Renal pelvis (tissue), 4 donors: ENCODE data around the gene RBMS3. TPM values are rescaled to one million over a fixed set of nuclear protein-coding genes. Genes with fewer than 3 reads are reported as not detected.
"Not testable (repeated sequence)": the region's sequence is repeated elsewhere in the genome, so short reads cannot be mapped to it uniquely, and the experiment has no call there.

ENCODE experiments used
- DNase-seq: peaks from one replicate; pipeline ENCODE4 v3.0.0-alpha.2; 2013
- polyA plus RNA-seq, 3 donors: library from polyadenylated mRNA; unstranded; fragments of 120-200 nt; gene quantifications; one replicate each; pipeline ENCODE4 v1.2.1, GENCODE V29; 2013; ENCODE audit not compliant: insufficient read length in 3 of 3

RBMS3 gene
- polyA plus RNA-seq, 3 donors: 10.2 to 13.1 (median 11.6) TPM

DNA sequence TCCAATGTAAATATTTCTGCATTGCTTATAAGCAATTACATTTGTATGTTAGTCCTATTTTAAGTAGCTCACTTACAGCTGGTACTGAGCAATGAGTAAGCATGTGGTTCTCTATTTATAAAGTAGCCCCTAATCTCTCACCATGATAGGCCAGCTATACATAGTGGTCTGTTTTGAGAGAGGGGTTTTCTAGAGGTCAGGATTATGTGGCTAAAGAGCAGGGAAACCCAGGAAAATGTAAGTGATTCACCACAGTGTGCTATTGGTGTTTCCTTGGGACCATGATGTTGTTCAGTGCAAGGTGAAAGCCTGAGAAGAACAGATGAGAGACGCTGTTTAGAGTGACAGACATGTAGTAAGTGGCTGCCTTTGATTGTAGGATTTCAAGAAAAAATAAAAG, 26.4 kb downstream of the RBMS3 start:
- DNase-seq: no peak

DNA sequence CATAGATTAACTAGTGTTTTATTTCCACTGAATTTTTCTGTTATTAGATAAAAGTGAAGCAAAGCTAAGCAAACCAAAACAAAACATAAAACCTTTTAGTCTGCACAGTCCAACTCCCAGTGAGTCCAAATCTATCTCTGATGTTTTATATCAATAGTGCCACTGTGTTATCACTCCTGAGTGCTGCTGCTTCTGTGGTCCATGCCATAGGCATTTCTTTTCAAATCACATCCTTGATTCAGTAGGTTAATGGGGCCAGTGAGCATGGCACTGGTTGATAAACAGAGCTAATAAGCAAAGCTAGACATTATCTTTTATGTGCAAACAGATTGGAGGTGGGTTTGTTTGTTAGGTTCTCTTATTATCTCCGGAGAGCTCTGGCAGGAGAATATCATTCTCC, 30.0 kb downstream of the RBMS3 start:
- DNase-seq: no peak

DNA sequence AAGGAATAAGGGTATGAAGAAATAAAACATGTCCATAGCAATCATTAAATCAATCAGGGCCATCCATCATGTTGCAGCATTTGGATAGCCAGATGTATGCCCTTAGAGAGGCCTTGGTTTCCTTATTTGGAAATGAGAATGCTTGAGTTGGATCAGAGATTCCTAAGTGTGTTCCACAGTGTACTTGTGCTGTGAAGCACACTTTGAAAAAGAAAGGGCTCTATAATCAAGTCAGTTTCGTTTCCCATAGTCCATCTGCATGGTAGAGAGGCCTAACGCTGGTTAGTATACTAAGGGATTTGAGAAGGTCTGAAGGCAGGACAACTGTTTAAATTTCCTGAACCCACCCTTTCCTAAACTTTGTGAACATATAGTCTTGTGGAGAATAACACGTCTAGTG, 30.9 kb downstream of the RBMS3 start:
- no peak for DNase-seq

DNA sequence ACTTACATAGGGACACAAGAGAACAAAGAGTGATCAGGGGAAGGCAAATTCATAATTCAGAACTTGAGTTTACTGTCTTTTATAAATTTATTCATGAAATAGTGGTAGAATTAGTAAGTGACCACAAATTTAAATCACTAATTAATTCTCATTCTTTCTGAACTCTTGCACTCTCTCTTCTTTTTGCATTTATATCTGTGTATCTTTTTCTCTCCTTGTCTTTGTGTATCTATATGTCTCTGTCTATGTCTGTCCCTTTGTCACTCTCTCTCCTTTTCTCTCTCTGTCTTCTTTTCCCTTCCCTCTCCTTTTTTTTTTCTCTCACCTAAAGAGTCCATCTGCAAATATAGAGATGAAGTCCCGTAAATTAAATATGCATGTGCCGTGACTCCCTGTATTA, 31.5 kb downstream of the RBMS3 start:
- no peak for DNase-seq

DNA sequence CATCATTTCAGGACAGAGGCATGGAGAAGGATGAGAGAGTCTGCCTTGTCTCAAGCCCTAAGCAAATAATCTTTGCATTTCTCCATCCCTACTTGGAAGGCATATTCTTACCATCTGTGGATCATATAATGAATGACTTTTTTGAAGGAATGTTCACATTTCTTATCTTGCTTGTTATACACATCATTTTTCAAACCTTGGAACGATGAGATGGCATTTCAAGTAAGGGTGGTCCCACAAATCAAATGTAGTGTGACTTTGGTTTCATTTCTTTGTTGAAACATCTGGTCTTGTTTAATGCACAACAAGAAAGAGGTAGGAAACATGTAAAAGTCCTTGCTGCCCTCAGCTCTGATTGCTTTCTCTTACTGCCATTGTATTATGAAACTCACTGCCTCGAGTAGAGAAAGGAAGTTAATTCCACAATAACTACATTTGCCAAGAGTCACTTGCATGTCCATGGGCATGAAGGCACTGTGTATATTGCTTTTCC, 32.1 kb downstream of the RBMS3 start:
- DNase-seq: no peak

DNA sequence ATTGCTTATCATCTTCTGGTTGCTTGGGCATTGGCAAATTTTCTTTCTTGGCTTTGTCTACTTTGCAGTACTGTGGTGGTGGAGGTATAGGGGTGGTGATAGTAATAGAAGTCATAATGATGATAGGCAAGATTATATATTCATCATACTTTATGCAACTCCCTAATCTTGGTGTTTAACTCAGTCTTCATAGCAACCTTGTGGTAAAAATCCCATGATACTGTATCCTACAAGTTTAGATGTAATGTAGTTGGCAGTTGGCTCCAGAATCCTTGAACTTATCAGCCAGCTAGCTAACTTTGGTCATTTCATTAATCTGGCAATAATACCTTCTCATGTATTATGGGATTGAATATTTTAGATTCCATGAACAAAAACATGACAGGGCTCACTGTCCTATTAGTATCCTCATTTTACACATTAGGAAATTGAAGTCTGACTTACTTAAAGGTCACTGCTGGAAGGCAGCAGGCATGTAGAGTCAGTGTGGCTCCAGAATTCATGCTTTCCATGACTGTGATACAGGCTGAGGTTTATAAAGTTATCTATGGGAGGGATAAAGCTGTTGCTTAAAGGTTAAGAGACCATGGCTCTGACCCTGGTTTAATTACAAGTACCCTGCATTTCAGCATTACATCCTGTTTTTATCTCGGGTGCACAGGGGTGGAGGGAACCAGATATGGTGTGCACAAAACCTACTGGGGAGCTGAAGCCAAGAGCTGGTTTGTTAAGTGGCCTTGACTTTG, 33.3 kb downstream of the RBMS3 start:
- DNase-seq: no peak

DNA sequence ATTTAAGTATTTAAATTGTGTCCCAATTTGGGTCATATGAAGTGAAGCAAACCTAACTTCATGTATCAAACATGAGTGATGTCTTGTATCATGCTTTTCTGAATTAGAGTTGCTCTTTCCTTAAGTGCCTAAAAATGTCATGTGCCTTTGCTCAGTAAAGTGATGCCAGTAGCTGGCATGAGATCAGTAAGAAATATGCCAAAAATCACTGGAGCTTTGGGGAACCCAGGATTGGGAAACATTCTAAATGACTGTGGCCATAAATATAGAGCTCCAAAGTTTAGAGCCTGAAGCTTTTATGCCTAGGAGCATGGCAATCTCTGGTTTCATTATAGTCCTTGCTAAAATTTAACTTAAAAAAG, 33.8 kb downstream of the RBMS3 start:
- DNase-seq: no peak

DNA sequence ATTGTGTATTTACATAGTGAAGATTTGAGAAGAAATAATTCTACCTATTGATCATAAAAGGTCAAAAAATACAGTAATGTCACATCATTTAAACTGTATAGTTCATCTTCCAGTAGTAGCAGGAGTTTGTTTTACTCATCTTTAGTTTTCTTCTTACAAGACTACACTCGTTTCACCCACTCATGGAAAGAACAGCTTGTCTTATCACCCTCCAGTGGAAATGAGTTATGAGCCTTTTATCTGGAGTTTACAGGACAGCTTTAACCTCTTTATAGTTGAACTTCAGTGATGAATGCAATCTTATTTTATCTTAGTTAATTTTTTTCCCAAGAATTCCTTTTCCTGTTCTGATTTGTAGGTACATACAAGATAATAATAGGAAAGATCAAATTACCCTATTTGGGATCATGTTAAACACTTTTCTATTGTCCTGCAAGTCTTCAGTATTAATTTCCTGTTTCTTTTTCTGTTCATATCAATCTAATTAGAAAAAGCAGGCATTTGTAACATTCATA, 36.8 kb downstream of the RBMS3 start:
- DNase-seq: no peak

DNA sequence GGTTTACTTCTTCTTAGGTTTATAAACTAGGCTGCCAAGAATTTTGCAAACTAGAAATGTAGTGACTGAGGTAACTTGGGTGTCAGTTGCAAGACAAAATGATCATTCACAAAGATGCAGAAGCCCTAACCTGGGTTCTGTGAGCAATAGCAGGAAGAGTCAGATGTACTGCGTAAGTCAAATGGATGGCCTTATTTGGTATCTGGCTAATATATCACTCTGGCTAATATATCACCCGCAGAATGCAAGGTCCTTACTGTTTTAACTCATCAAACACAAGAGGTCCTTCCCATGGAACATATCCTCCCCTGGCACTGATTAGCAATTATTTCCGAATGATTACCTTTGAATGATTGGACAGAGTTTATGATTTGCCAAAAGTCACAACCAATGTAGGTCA, 37.4 kb downstream of the RBMS3 start:
- DNase-seq: no peak

DNA sequence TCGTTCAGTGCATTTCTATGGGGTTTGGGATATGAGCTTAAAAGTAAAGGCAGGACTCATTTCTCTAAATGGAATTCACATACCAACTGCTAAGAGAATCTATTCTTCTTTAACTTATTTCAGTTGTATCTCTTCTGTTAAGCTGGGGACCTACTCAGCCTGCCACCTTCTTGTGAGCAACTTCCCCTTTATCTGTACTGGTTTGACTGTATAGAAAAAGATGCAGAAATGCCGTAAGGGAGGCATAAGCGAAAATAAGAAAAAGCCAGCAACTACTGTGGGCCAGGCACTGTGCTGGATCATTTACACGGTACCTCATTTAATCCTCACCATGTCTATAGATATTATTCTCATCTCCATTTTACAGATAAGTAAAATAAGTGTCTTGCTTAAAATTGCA, 38.4 kb downstream of the RBMS3 start:
- no peak for DNase-seq

DNA sequence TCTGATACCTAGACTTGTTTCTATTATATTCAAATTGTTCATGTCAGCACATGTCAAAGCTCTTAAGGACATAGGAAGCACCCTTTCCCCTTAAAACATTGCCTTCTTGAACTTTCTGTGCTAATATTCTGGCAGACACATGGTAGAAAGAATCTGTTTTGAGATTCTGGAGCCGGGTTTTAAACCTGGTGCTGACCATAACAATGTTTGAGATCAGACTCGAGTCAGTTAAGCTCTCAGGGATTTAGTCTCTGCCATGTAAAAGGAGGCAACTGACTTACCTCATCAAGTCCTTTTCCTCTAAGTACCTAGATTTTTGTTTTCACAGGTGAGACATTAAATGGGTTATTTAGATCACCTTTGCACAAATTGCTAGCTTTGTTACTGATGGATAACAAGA, 38.9 kb downstream of the RBMS3 start:
- no peak for DNase-seq

DNA sequence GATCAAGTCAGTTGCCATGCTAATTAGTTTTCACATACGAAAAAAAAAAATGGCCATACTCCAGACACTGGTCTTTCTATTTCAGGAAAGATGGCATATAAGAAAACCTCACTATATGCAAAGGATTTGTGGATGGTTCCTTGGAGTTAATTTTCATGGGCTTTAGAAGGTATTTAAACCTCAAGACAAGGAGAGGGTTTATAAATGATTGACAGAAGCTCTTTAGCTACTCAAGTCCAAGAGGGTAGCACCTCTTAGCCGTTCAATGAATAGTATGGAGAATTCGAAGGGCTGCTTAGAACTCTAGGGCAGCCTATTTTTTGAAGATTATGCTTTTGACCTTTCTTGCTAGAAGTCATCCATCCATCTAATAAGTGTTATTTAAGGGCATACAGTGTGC, 41.7 kb downstream of the RBMS3 start:
- DNase-seq: no peak

DNA sequence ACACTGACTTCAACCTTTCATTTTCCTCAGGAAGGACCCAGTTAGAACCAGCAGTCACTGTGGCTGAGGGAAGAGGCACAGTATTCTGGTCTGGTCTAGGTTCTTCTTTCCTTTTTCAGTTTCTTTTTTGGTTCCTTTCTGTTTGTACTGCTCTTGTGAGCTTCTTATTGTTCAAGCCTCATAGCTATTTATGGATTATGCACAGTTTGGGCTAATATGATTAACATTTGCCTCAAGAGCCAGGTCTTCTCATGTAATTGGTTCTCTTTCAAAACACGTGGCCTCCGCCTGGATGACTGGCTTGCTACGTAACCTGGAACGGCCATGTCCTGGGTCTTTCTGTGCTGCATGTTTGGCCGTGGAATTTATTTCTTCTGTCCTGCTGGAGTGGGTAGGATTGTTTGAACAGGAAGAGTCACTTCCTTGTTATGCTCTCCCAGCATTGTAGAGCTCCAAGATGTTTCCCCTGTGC, 43.3 kb downstream of the RBMS3 start:
- no peak for DNase-seq

DNA sequence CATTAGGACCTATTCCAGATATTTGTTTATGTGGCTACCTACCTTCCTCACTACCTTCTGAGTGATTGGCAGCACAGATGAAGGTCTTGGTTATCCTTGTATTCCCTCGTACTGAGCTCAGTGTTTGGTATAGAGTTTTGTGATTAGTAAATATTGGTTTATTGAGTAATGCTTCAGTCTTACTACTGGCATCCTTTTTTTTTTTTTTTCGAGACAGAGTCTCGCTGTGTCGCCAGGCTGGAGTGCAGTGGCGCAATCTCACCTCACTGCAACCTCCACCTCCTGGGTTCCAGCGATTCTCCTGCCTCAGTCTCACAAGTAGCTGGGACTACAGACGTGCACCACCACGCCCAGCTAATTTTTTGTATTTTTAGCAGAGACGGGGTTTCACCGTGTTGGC, 45.7 kb downstream of the RBMS3 start:
- not testable (repeated sequence) for DNase-seq

DNA sequence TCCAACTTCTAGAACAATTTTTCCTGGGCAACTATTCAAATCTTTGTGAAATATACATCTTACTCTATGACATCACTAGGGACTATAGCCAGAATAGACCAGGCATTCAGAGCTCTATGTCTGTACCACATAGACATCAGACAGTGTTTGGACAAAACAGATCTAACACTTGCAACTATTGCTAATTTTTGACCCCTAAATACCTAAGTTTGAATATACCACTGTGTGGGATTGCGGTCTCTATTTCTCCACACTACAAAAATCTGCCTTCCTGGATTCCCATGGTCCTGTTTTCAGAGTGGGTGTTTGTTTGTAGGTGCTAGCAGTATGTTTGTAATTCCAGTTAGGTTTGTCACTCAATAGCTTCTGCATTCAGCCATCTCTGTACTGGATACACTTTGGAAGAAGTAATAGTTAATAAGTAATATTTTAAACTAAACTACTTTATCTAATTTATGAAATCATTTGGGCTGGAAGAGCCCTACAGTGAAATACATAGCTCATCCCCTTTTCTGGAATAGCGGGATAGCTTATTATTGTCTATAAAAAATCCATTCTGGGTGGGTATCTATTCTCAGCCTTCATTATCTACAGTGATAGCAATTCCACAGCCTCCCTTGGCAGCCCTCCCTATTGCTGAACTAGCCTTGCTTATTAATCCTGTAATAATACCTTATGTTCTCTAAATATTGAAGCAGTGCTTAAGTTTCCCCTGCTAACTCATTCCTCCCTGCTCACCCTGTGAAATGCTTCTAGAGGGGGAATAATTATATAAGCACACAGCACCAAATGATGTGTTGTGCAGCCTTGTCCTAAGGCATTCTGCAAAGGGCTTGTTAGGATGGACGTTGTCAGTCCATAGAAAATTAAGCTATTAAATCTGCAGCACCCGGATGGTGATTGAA, 49.4 kb downstream of the RBMS3 start:
- DNase-seq: no peak

DNA sequence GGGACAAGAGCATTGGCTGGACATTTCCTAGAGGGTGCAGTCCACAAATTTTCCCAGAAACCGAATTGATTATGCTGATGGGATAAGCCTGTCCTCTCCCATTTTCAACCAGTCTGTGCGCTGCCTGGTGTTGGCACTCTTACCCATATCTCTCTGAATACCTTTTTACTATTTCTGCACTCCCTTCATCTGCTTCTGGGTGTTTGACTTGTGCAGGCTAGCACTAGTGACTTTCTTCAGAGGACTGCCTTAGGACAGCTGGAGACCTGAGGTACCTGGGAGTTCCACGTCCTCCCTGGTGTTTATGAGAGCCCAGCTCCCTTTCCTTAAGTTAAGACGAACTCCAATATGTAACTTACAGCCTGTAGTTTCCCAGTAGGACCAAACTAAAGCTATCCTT, 50.2 kb downstream of the RBMS3 start:
- no peak for DNase-seq

DNA sequence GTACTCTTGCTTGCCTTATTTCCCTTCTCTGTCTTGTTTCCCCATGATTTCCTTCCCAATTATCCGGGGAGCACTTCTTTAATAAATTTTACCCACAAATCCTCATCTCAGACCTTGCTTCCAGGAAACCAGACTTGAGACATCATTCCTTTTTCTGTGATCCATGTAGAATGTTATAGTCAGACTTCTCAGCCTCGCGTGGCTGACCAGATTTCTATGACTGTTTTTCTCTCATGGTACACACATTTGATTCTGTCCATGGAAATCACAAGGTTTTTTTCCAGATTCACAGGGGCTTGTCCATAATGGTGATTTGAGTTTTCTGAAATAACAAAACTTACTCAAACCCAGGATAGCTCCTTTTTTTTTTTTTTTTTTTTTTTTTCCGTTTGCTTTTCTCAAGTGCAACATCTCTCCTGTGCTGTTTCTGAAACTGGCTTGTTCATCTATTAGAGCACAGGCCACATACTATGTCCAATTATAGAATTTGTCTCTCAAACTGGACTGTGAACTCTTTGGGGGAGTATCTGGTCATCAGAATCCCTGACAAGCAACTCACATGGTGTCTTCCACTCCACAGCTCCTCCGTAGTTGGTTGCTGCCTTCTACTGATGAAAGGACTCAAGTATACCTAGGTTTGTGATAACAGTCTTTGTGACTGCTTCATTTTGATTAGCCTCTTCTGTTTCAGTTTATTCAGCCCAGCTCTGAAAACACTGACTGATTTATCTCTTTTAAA, 50.8 kb downstream of the RBMS3 start:
- DNase-seq: no peak

DNA sequence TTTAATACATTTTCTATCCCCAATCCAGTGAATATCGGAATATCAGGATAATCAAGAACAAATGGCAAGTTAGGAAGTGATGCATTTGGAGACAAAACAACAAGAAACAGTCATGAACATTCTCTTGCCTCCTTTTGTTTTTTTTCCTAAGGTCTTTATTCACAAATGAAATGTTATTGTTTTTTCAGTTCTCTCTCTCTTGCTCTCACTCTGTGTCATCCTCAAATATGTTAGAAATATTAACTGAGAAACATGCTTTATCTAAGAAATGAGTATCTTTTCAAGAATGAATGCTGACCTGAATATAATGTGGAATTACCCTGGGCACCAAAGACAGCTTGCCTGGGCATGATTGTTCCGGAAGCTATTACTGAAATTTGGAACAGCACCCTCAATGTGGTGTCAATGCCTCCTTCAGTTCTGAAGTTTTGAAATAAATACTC, 51.3 kb downstream of the RBMS3 start:
- DNase-seq: no peak

DNA sequence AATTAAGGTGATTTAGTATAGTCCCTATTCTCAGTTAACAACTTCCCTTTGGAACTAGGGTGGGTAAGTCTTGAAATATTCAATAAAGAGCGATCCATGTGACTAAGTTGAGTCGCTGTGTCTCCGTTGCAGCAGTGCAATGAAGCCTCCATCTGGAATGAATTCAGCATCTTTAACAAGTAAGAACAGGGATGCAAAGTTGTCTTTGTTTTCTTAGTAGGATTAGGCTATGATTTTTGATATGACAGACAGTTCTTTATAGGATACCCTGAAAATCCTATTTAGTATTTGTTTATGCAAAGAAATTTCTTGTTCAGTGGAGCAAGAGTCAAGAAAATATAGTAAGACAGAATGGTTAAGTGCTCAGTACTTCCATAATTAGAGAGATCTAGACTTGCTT, 52.7 kb downstream of the RBMS3 start:
- DNase-seq: no peak

DNA sequence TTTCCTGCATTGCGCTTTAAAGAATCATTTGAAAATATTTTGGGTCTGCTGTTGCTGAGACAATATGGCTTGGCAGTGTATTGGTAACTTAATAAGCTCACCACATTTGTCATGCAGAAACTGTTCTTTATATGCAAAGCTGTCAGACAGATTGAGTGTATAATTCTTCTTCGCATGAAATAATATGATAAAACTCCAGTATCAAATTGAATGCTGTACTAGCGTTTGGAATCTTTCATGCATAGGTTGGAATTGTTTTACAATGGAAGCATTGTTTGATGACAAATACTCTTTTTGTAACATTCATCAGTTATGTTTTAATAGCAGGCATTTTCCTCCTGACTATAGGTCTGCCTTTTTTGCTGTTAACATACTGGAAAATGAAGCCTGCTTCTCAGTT, 53.8 kb downstream of the RBMS3 start:
- no peak for DNase-seq

DNA sequence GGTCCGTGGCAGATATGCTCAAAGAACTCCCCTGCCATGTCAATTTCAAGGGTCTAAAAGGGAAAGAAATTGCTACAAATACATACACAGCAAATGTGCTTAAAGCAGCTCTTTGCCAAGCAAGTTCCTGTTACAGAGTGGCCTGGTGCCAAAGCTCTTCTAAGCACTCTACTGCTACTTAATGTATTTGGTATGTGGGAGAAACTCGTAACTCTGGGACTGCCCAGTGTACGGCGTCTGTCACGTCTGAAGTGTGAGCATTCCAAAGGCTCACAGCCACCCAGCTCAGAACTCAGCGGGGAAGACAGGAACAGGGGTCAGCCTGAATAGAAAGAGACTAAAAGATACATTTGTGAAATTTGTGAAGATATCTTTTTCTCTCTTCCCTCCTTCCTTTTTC, 54.6 kb downstream of the RBMS3 start:
- DNase-seq: peak; percentile 92

DNA sequence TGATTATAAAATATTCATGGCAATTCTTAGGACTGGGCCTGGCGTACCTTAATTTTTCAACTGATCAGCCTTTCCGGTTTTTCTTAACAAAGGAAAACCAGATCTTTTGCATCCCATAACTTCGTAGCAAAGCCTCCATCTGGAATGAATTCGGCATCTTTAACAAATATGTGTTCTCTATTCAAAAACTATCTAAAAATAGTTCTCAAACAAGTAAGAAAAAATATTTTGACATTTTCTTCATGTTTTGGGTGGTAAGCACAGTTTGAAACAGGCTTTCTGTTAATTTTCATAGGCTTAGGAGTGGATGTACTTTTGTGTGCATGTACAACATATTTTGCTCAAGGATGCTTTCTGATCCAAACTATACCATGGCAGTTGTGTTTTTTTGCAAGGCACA, 55.1 kb downstream of the RBMS3 start:
- no peak for DNase-seq
